HG02571 (cell line): Measurements from ENCODE around the gene TLX3.
"Not testable (repeated sequence)": the region's sequence is repeated elsewhere in the genome, so short reads cannot be mapped to it uniquely, and the experiment has no call there.

Source experiments
- ATAC-seq: cut with Tn5 transposase; IDR thresholded peaks from one replicate; pipeline ENCODE4 v1.9.1; 2021; ENCODE audit warnings: mild to moderate bottlenecking, moderate library complexity; ENCODE audit not compliant: unreplicated experiment

The TLX3 gene

GRCh38 chr5:171308453-171309275, at the start of gene TLX3:
Gene TLX3 (plus strand): TSS chr5:171309248. CDS start chr5:171309366, 118 bp downstream.
- ATAC-seq: no peak

DNA sequence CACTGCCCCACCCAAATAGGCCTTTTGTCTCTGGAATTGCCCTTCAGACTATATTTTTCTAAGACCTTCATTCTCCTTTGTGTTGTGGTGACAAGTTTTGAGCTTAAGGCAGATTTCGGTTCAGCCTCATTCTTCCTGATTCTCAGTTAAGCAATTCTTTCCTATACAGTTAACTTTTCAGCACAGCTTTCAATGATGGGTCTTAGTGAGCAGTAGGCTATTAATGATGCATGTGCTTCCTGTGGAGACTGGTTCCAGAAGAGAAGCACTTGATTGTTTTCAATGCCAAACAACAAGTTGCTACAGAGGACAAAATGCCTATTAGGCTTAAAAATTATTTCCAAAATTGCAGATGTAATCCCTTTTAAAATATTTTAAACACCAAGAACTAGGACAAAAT, 47.7 kb upstream of the TLX3 start:
- no peak for ATAC-seq

- no peak for ATAC-seq
Observed at GRCh38 chr5:171261904-171262303, 47.1 kb upstream of the TLX3 start.

DNA sequence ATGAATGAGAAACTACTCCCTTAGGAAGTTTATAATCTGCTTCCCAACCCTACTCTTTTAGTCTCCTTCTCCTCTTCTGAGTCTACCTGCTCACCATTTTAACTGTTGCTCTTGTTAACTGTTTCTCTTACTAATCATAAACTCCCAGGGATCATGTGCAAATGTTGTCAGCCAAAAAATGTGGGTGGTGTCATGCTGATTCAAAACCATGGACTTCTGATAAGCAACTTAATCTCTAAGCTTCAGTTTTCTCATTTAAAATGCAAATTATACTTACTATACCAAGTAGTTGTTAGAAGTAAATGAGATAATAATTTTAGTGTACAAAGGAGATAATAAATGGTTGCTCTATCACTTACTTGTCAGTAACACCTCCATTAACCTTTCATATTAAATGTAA, 45.9 kb upstream of the TLX3 start:
- ATAC-seq: no peak

DNA sequence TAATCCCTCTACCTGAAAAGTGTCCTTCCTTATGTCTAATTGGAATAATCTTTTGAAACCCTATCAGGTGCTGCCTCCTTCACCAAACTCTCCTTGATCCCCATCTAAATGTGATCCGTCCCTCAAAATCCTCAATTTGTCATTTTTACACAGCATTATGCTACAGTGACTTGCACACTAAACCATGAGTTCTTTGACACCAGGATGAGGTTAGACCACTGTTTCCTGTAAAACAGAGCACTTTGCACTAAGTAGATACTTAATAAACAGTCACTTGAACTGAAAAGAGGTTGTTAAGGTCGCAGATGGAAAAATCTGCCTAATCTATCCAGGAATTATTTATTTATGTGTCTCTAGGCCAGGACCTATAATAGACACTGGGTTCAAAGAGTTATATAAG, 44.2 kb upstream of the TLX3 start:
- ATAC-seq: no peak

DNA sequence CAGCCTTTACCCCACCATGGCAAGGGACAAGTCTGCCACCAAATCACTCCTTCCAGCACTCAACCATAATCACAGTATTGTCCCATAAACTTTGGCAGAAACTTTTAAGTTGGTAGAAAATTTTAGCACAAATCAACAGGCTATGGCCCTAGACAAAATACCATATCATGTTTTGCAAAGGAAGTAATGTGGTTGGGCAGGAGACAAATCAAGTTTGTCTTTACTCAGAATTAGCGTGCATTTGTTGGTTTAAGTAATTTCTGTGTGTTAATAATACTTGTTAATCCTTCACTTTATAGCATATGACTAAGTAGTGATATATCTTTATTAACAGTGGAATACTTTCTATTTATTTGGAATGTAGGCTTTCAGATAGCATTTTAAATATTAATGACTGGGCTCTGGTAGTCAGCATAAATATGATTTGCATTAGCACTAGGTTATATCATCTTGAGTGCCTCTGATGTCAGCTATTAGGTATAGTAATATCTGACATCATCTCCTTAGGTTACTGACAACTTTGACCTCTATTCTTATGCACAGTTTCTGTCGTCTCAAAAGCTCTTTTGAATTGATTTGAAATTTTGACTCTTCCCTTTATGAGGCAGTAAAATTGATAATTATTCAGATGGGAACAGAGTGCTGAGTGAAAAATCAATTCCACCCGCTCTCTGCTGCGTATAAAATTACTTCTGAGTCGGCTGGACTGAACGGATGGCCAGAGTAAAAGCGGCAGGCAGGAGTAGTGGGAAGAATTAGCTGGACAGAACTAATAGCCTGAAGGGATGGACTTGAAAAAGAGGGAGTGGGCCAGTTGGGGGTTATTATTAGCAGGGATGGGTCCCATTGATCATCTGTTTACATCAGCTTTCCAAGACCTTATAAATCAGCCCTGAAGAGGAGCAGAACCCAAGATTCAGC, 40.1 kb upstream of the TLX3 start:
- no peak for ATAC-seq

DNA sequence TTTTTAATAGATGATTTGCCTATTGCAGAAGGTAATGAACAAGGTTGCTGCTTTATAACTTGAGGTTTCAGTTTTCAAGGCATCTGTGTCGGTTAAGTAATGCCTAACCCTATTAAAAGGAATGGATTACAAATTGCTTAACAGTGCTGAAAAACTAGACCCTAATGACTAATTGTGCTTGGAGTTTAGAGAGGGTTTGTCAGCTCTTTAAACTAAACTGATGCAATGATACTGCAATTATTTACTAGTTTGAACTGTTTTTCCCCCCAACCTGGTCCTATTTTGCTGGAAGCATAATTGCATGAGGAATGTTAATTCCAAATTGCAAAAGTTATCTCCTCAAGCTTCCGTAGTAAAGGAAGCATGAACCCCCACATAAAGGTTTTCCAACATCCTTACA, 39.3 kb upstream of the TLX3 start:
- ATAC-seq: no peak

- ATAC-seq: no peak
Observed at GRCh38 chr5:171270136-171270535, 38.9 kb upstream of the TLX3 start.

- no peak for ATAC-seq
Observed at GRCh38 chr5:171271798-171272197, 37.2 kb upstream of the TLX3 start.

GRCh38 chr5:171272996-171273970, 35.8 kb upstream of the TLX3 start:
- ATAC-seq: no peak

GRCh38 chr5:171275841-171276544, 33.1 kb upstream of the TLX3 start:
- no peak for ATAC-seq

DNA sequence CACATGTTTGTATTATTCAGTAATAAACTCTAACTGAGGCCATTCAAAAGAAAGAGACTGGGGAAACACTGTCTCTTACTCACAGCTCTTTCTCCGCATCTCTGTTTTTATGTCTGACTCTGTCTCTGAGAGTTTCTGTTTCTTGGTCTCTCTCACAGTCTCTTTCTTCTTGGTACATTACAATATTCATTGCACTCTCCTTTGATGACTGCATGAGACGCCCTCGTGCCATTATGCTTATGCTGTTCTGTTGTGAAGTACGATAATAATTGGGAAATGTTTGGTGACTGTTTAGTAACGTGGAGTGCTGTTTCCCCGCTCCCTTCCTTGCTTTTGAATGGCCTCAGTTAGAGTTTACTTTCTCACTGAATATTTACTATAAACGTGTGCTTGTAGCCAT, 25.3 kb upstream of the TLX3 start:
- no peak for ATAC-seq

- no peak for ATAC-seq
Observed at GRCh38 chr5:171285465-171285864, 23.6 kb upstream of the TLX3 start.

DNA sequence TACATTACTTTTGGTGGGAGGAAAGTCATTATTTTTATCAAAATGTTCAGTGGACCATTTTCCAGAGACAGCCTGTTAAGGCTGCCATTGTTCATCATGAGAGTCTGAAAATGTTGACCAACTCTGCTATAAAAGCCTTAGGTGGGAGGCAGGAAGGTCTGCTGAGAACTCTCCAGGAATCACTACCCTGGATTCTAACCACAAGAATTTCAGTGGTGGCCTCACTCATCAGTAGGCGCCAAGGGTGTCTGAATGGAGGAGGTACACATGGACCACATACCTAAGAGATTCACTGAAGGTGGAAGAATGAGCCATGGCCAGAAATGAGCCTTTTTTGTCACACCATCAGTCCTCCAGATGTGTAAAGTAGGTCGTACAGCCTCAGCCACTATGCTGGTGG, 21.0 kb upstream of the TLX3 start:
- no peak for ATAC-seq

- ATAC-seq: no peak
Observed at GRCh38 chr5:171291371-171291770, 17.7 kb upstream of the TLX3 start.

- ATAC-seq: no peak
Observed at GRCh38 chr5:171295299-171295698, 13.7 kb upstream of the TLX3 start.

- ATAC-seq: no peak
Observed at GRCh38 chr5:171295801-171296200, 13.2 kb upstream of the TLX3 start.

DNA sequence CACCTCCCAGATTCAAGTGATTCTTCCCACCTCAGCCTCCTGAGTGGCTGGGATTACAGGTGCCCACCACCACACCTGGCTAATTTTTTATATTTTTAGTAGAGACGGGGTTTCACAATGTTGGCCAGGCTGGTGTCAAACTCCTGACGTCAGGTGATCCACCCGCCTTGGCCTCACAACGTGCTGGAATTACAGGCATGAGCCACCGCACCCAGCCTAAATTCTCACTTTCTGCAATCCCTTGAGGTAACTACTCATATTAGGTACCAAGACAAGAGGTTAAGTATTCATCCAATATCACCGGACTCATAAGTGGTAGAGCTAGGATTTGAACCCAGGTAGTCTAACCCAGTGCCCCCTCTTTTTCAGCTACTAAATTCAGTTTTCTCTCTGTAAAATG, 11.1 kb upstream of the TLX3 start:
- ATAC-seq: not testable (repeated sequence)

- ATAC-seq: no peak
Observed at GRCh38 chr5:171299228-171299627, 9.8 kb upstream of the TLX3 start.

DNA sequence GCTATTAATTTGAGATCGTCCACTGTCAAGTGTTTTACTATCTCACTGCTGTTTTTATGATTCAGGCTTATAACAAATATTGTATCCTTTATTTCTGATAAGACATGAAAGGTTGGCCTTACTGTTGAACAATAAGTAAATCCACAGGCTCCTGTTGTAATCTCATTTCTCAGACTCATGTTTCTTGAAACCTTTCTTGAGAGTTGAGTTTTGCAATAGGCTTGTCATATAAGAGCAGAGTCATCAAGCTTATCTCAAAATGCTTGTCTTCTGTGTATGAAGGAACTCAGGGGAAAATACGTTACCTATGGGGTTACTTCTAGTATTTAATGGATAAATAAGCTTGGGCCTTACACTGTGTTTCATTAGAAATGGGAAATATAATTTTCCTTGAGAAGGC, 9.2 kb upstream of the TLX3 start:
- ATAC-seq: no peak
